HK-2 (cell line): ENCODE measurements around the gene MID2.
"Not testable (repeated sequence)": the region's sequence is repeated elsewhere in the genome, so short reads cannot be mapped to it uniquely, and the experiment has no call there.

Experiments
- DNase-seq: peaks from one replicate; pipeline ENCODE4 v3.0.0-alpha.2; 2018; ENCODE audit not compliant: unreplicated experiment

MID2 gene

GRCh38 chrX:107936434-107936730 is 110.7 kb downstream of the MID2 start:
- no peak for DNase-seq

- DNase-seq, result no peak
Measured at GRCh38 chrX:107940095-107940494, 114.4 kb downstream of the MID2 start.

GRCh38 chrX:107955337-107955736 is 129.7 kb downstream of the MID2 start:
- DNase-seq, result not testable (repeated sequence)

GRCh38 chrX:107968623-107969022 is 143.0 kb downstream of the MID2 start:
- DNase-seq, result peak; percentile 2

GRCh38 chrX:107970073-107970472 is 144.4 kb downstream of the MID2 start:
- DNase-seq, result no peak

- no peak for DNase-seq
Measured at GRCh38 chrX:107971636-107972035, 146.0 kb downstream of the MID2 start.
